HCT116 (cell line): Measurements from ENCODE around the gene NCAPG2. TPM values are rescaled to one million over a fixed set of nuclear protein-coding genes. Genes with fewer than 3 reads are reported as not detected.

ENCODE experiments used
- ATAC-seq: fragments of 200-7000 bp; cut with Tn5 transposase; 2 replicates; pipeline ENCODE4 v1.9.1; 2020; ENCODE audit warnings: mild to moderate bottlenecking, moderate library complexity
- BruUV-seq: library from RNA; stranded (reverse); fragments of 400-500 nt; replicated peaks from 2 replicates; lab custom pipeline; 2021; lab: Mats Ljungman, UMichigan
- CTCF ChIA-PET: fragments of 300-600 bp; sonication (Branson Sonifier 250); formaldehyde crosslinking; loops from one replicate; lab custom pipeline; 2021; ENCODE audit warnings: antibody characterized with exemption; lab: Charles Lee
- POLR2A ChIA-PET: fragments of 300-600, 350-600 bp; sonication (Branson Sonifier 250); formaldehyde crosslinking; loops from one replicate; lab custom pipeline; 2021; ENCODE audit warnings: antibody characterized with exemption; lab: Charles Lee
- RAD21 ChIA-PET, 2 experiments: fragments of 300-600 bp; sonication (Branson Sonifier 250); formaldehyde crosslinking; loops; one replicate each; lab custom pipeline; 2023; ENCODE audit warnings: low total read pairs in 2 of 2; ENCODE audit not compliant: uncharacterized antibody in 2 of 2, unreplicated experiment in 2 of 2, low non-redundant PET in 1 of 2; lab: Charles Lee
- DNase-seq: peaks from one replicate; pipeline ENCODE4 v3.0.0-alpha.2; 2010; ENCODE audit warnings: low read depth, low spot score
- H2AFZ ChIP-seq: fragments of 200-600 bp; shearing (Covaris generic), sonication (generic); 2 replicates; pipeline ENCODE4 v1.6.1; 2017; ENCODE audit warnings: low read depth, mixed run types, mixed read lengths, antibody characterized with exemption, low read length; ENCODE audit not compliant: poor library complexity, severe bottlenecking
- H3K27ac ChIP-seq: 2 replicates; pipeline ENCODE4 v1.5.1; 2012; ENCODE audit warnings: low read depth, low read length
- H3K27me3 ChIP-seq: fragments of 200-600 bp; sonication (generic); 2 replicates; pipeline ENCODE4 v1.6.1; 2016; ENCODE audit warnings: mixed run types, low read length, mixed read lengths; ENCODE audit not compliant: insufficient read depth
- H3K36me3 ChIP-seq, 2 experiments: fragments of 200-500 bp in 1 of 2; fragments of 200-600 bp in 1 of 2; sonication (Bioruptor generic) in 1 of 2; sonication (generic) in 1 of 2; 2 replicates each; pipeline versions ENCODE4 v1.5.1 to v1.6.1; 2014 to 2016; ENCODE audit warnings: low read length in 2 of 2, inconsistent platforms in 1 of 2, mixed read lengths in 1 of 2, mixed run types in 1 of 2; ENCODE audit not compliant: insufficient read depth in 2 of 2, control insufficient read depth in 1 of 2
- H3K4me1 ChIP-seq, 2 experiments: fragments of 200-600 bp in 1 of 2; sonication (generic) in 1 of 2; 2 replicates each; pipeline versions ENCODE4 v1.5.1 to v1.6.1; 2012 to 2017; ENCODE audit warnings: low read length in 2 of 2, inconsistent platforms in 1 of 2, mild to moderate bottlenecking in 1 of 2, mixed read lengths in 1 of 2, mixed run types in 1 of 2, moderate library complexity in 1 of 2; ENCODE audit not compliant: insufficient read depth in 2 of 2, control insufficient read depth in 1 of 2
- H3K4me2 ChIP-seq: fragments of 200-600 bp; sonication (generic); 2 replicates; pipeline ENCODE4 v1.6.1; 2017; ENCODE audit warnings: mixed run types, low read length, mixed read lengths
- H3K4me3 ChIP-seq, 2 experiments: fragments of 200-600 bp in 1 of 2; sonication (generic) in 1 of 2; replicated peaks in 1 of 2; 2 replicates each; pipeline ENCODE4 v1.5.1; 2011 to 2016; ENCODE audit warnings: low read length in 2 of 2, control low read depth in 1 of 2, low read depth in 1 of 2, mild to moderate bottlenecking in 1 of 2, mixed read lengths in 1 of 2, mixed run types in 1 of 2
- H3K79me2 ChIP-seq: fragments of 200-600 bp; sonication (generic); 2 replicates; pipeline ENCODE4 v1.6.1; 2017; ENCODE audit warnings: mild to moderate bottlenecking, mixed run types, low read length, moderate library complexity, mixed read lengths; ENCODE audit not compliant: insufficient read depth
- H3K9ac ChIP-seq: fragments of 200-600 bp; sonication (generic); 2 replicates; pipeline ENCODE4 v1.6.1; 2016; ENCODE audit warnings: low read length, mixed read lengths
- H3K9me2 ChIP-seq: fragments of 200-600 bp; sonication (generic), shearing (Covaris generic); 2 replicates; pipeline ENCODE4 v1.6.1; 2017; ENCODE audit warnings: mixed run types, mild to moderate bottlenecking, moderate library complexity; ENCODE audit not compliant: insufficient read depth
- H3K9me3 ChIP-seq, 2 experiments: fragments of 200-500 bp in 1 of 2; fragments of 200-600 bp in 1 of 2; sonication (Bioruptor generic) in 1 of 2; sonication (generic) in 1 of 2; 2 replicates each; pipeline ENCODE4 v1.6.1; 2014 to 2017; ENCODE audit warnings: low read length in 2 of 2, mixed read lengths in 2 of 2, inconsistent platforms in 1 of 2, low read depth in 1 of 2, mild to moderate bottlenecking in 1 of 2, mixed run types in 1 of 2, moderate library complexity in 1 of 2; ENCODE audit not compliant: control insufficient read depth in 1 of 2, insufficient read depth in 1 of 2
- H4K20me1 ChIP-seq: fragments of 200-600 bp; sonication (generic), shearing (Covaris generic); 2 replicates; pipeline ENCODE4 v1.6.1; 2017; ENCODE audit warnings: mixed run types, mild to moderate bottlenecking, moderate library complexity; ENCODE audit not compliant: insufficient read depth
- CBX3 ChIP-seq: IDR thresholded peaks from 2 replicates; pipeline ENCODE4 v1.6.1; 2012; ENCODE audit warnings: low read depth
- CEBPB ChIP-seq: IDR thresholded peaks from 2 replicates; pipeline ENCODE4 v1.6.1; 2012; ENCODE audit warnings: low read depth
- EGR1 ChIP-seq: IDR thresholded peaks from 2 replicates; pipeline ENCODE4 v1.6.1; 2012; ENCODE audit warnings: low read depth
- EZH2phosphoT487 ChIP-seq: fragments of 200-600 bp; IDR thresholded peaks from 2 replicates; pipeline ENCODE4 v1.6.1; 2018; ENCODE audit warnings: antibody characterized with exemption, borderline replicate concordance
- FOSL1 ChIP-seq: IDR thresholded peaks from 2 replicates; pipeline ENCODE4 v1.6.1; 2012; ENCODE audit warnings: low read depth
- JUND ChIP-seq: IDR thresholded peaks from 2 replicates; pipeline ENCODE4 v1.6.1; 2012
- POLR2A ChIP-seq: IDR thresholded peaks from 2 replicates; pipeline ENCODE4 v1.7.0; 2011; ENCODE audit warnings: borderline replicate concordance; ENCODE audit not compliant: insufficient read depth, insufficient read length; ENCODE audit errors: extremely low read depth
- POLR2AphosphoS5 ChIP-seq: IDR thresholded peaks from 2 replicates; pipeline ENCODE4 v1.6.1; 2011; ENCODE audit warnings: mild to moderate bottlenecking, low read depth, low read length, moderate library complexity
- RAD21 ChIP-seq: IDR thresholded peaks from 2 replicates; pipeline ENCODE4 v1.6.1; 2012; ENCODE audit warnings: low read depth, mild to moderate bottlenecking
- SIN3A ChIP-seq: IDR thresholded peaks from 2 replicates; pipeline ENCODE4 v1.6.1; 2012; ENCODE audit warnings: low read depth
- SP1 ChIP-seq: IDR thresholded peaks from 2 replicates; pipeline ENCODE4 v1.6.1; 2012; ENCODE audit warnings: low read depth
- SRF ChIP-seq: IDR thresholded peaks from 2 replicates; pipeline ENCODE4 v1.6.1; 2012; ENCODE audit warnings: low read depth
- TCF7L2 ChIP-seq: IDR thresholded peaks from 2 replicates; pipeline ENCODE4 v1.7.0; 2011; ENCODE audit warnings: borderline replicate concordance, inconsistent platforms; ENCODE audit not compliant: insufficient read depth, insufficient read length; ENCODE audit errors: extremely low read depth
- ZFX ChIP-seq: fragments of 450-650 bp; IDR thresholded peaks from 2 replicates; pipeline ENCODE4 v1.6.1; 2017
- ZNF274 ChIP-seq: fragments of 200-500 bp; sonication (Bioruptor generic); IDR thresholded peaks from 2 replicates; pipeline ENCODE4 v1.6.1; 2014; ENCODE audit warnings: mild to moderate bottlenecking, low read depth, low read length, inconsistent platforms
- intact Hi-C: fragments of 100-400 bp; cut with micrococcal nuclease; formaldehyde crosslinking; loops from 2 replicates; pipeline ENCODE4 v1.10.0; 2022
- total RNA-seq: library from RNA; stranded (reverse); gene quantifications from one replicate; pipeline ENCODE4 v1.2.1, GENCODE V29; 2021; ENCODE audit not compliant: unreplicated experiment
- TF ChIP-seq, protein P1 (sequence below): IDR thresholded peaks from 2 replicates; pipeline ENCODE4 v1.6.1; 2012
- TF ChIP-seq, protein P2 (sequence below): IDR thresholded peaks from 2 replicates; pipeline ENCODE4 v1.6.1; 2012

NCAPG2 gene
- total RNA-seq, 1 experiment from 2014 or later, result 73.1 TPM

DNA sequence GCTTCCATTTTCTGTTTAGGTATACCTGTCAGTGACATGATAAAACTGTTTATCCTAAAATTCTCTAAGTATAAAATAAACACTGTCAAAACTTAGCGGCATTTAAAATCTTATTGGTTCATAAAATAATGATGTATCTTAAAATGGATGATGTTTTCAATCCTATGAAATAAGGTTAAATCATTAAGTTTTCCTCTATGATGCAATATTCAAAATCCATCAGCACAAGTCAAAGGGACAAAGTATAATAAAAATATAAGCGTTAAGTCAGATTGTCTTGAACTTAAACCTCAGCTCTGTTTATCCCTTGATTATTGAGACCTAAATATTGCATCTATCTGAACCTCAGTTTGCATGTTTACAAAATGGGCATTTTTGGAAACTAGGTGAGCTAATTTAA is 46.6 kb upstream of the NCAPG2 start (continued):
- TF ChIP-seq EZH2phosphoT487, result no peak
- TF ChIP-seq CEBPB, result no peak
- no peak for TF ChIP-seq SRF
- no peak for TF ChIP-seq POLR2AphosphoS5
- no peak for TF ChIP-seq CBX3
- no peak for TF ChIP-seq SIN3A
- TF ChIP-seq RAD21, result no peak
- no peak for TF ChIP-seq ZFX

DNA sequence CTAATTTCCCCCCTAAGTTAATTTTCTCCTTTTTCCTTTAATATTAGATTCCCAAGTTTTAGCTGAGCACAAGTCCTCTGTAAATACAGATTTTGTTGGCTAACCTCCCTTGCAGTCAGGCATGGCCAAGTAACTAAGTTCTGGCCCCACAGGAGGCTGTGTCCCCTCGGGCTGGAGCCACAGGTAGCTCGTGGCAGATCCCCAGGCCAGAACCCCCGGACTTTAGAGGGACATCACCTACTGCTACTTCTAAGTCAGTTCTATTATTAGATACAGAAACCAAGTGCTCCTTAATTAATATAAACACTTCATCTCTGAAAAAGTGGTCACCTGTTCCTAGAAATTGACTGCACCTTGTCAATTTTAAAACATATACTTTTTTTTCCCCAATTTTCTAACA is 46.1 kb upstream of the NCAPG2 start:
- POLR2A ChIA-PET, result no interaction called here
- Histone ChIP-seq H3K4me1 (no peaks in the 10 kb centered on the region), H4K20me1 (no peaks in the 10 kb centered on the region), H3K27ac (no peak overlapping the region), H3K79me2 (no peaks in the 10 kb centered on the region), H2AFZ (no peak overlapping the region), H3K9ac (no peak overlapping the region), H3K4me3 (no peak overlapping the region), H3K36me3 (peaks cover 15 to 19% of the 10 kb centered on the region in 2 experiments; a peak in 3 of 4 replicates), H3K4me2 (no peak overlapping the region), H3K9me3 (no peaks in the 10 kb centered on the region), H3K27me3 (no peaks in the 10 kb centered on the region), H3K9me2 (no peaks in the 10 kb centered on the region)
- TF ChIP-seq JUND, result no peak
- no peak for TF ChIP-seq TCF7L2
- no peak for TF ChIP-seq EZH2phosphoT487
- no peak for TF ChIP-seq ZNF274
- TF ChIP-seq CBX3, result no peak
- TF ChIP-seq SIN3A, result no peak
- no peak for TF ChIP-seq FOSL1
- no peak for TF ChIP-seq POLR2A
- no peak for TF ChIP-seq EGR1
- TF ChIP-seq SP1, result no peak
- no peak for TF ChIP-seq ZFX
- TF ChIP-seq, protein P1, sequence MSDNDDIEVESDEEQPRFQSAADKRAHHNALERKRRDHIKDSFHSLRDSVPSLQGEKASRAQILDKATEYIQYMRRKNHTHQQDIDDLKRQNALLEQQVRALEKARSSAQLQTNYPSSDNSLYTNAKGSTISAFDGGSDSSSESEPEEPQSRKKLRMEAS, result no peak
- TF ChIP-seq, protein P2, sequence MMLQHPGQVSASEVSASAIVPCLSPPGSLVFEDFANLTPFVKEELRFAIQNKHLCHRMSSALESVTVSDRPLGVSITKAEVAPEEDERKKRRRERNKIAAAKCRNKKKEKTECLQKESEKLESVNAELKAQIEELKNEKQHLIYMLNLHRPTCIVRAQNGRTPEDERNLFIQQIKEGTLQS, result no peak
- RAD21 ChIA-PET, result no interaction called here
- BruUV-seq, result no TSS peak
- DNase-seq (no peak), ATAC-seq (no peak)
- intact Hi-C loops, result no loop called here
- CTCF ChIA-PET, result no interaction called here
